HG03571 (cell line): ENCODE data around the gene PDIA5.

Experiments
- ATAC-seq: cut with Tn5 transposase; IDR thresholded peaks from one replicate; pipeline ENCODE4 v1.9.1; 2021; ENCODE audit not compliant: unreplicated experiment

Gene PDIA5

GRCh38 chr3:123039178-123039577 is 27.6 kb upstream of the PDIA5 start:
- ATAC-seq, result no peak

- ATAC-seq, result no peak
Observed at GRCh38 chr3:123042413-123042812, 24.4 kb upstream of the PDIA5 start.

- ATAC-seq, result no peak
Observed at GRCh38 chr3:123044981-123045763, 21.7 kb upstream of the PDIA5 start.

GRCh38 chr3:123046262-123047061 is 20.4 kb upstream of the PDIA5 start:
- ATAC-seq, result no peak

GRCh38 chr3:123047062-123047319 is 19.8 kb upstream of the PDIA5 start:
- ATAC-seq, result no peak

GRCh38 chr3:123048480-123049237 is 18.2 kb upstream of the PDIA5 start:
- no peak for ATAC-seq

- ATAC-seq, result no peak
Observed at GRCh38 chr3:123050666-123051065, 16.2 kb upstream of the PDIA5 start.

- ATAC-seq, result no peak
Observed at GRCh38 chr3:123053107-123053506, 13.7 kb upstream of the PDIA5 start.

GRCh38 chr3:123054109-123054778 is 12.6 kb upstream of the PDIA5 start:
- no peak for ATAC-seq

GRCh38 chr3:123054931-123055330 is 11.9 kb upstream of the PDIA5 start:
- ATAC-seq, result no peak

GRCh38 chr3:123055352-123055751 is 11.5 kb upstream of the PDIA5 start:
- ATAC-seq, result no peak

GRCh38 chr3:123058505-123058904 is 8.3 kb upstream of the PDIA5 start:
- no peak for ATAC-seq

- no peak for ATAC-seq
Observed at GRCh38 chr3:123060054-123060453, 6.8 kb upstream of the PDIA5 start.

GRCh38 chr3:123061856-123062255 is 5.0 kb upstream of the PDIA5 start:
- no peak for ATAC-seq

GRCh38 chr3:123063034-123063433 is 3.8 kb upstream of the PDIA5 start:
- no peak for ATAC-seq

GRCh38 chr3:123064506-123064905 is 2.3 kb upstream of the PDIA5 start:
- no peak for ATAC-seq

GRCh38 chr3:123064914-123065313 is 1.9 kb upstream of the PDIA5 start:
- ATAC-seq, result no peak

- ATAC-seq, result no peak
Observed at GRCh38 chr3:123066599-123066895, 278 bp upstream of the PDIA5 start.

GRCh38 chr3:123067689-123068600 is 1.1 kb downstream of the PDIA5 start:
- no peak for ATAC-seq

- ATAC-seq, result no peak
Observed at GRCh38 chr3:123068601-123069381, 2.0 kb downstream of the PDIA5 start.
